ENCODE results near the gene GTPBP4.

- no peak for TF ChIP-seq SUZ12 (IDR thresholded peaks at IDR 0.05; ENCODE audit: low read depth, low read length)
- no peak for TF ChIP-seq ZNF232 (CRISPR knock-in tag; IDR thresholded peaks at IDR 0.05; ENCODE audit: borderline replicate concordance)
- TF ChIP-seq ZFP1 (CRISPR knock-in tag; IDR thresholded peaks at IDR 0.05): no peak
- no peak for TF ChIP-seq RAD21 (CRISPR knock-in tag; IDR thresholded peaks at IDR 0.05)
- TF ChIP-seq KLF9 (CRISPR knock-in tag; IDR thresholded peaks at IDR 0.05; ENCODE audit: low read depth): no peak
- no peak for TF ChIP-seq ZNF44 (CRISPR knock-in tag; IDR thresholded peaks at IDR 0.05)
- TF ChIP-seq ZNF12 (CRISPR knock-in tag; IDR thresholded peaks at IDR 0.05): no peak
- no peak for TF ChIP-seq POLR2A (IDR thresholded peaks at IDR 0.05; ENCODE audit: insufficient read depth in 1 of 2, low read depth in 2 of 2, low read length in 2 of 2)
- no peak for TF ChIP-seq ZNF18 (CRISPR knock-in tag; IDR thresholded peaks at IDR 0.05; ENCODE audit: insufficient replicate concordance)
These were observed 68.9 kb downstream of the GTPBP4 start for GRCh38 chr10:1057106-1057657.

All from HepG2 (cell line).